ENCODE data around the gene MRPL40. TPM values are rescaled to one million over a fixed set of nuclear protein-coding genes. Genes with fewer than 3 reads are reported as not detected.
A peak's percentile ranks its signal among the peaks of the same experiment; 100 is the strongest.

MRPL40 gene
- total and polyA plus RNA-seq, 2 of the 13 experiments (the other 11 are each of a cell fraction or from before 2014, with no cell fraction given), result 42.7 to 79.7 TPM

- TF ChIP-seq IRX3 (CRISPR knock-in tag; IDR thresholded peaks at IDR 0.05; ENCODE audit: borderline replicate concordance, low read depth) (peak; percentile 77), KDM5B (CRISPR knock-in tag; IDR thresholded peaks at IDR 0.05; ENCODE audit: borderline replicate concordance) (peak; percentile 85; the same call in 1 of the 2 replicates), EZH2 (conservative IDR thresholded peaks at IDR 0.05; ENCODE audit: low read depth, low read length) (no peak), TEAD2 (CRISPR knock-in tag; IDR thresholded peaks at IDR 0.05) (no peak), TEAD3 (CRISPR knock-in tag; optimal IDR thresholded peaks at IDR 0.05; ENCODE audit: borderline replicate concordance) (peak; percentile 69), ZNF879 (CRISPR knock-in tag; IDR thresholded peaks at IDR 0.05) (peak; percentile 87; the same call in 1 of the 2 replicates), TRIM22 (IDR thresholded peaks at IDR 0.05) (no peak), ZNF609 (CRISPR knock-in tag; IDR thresholded peaks at IDR 0.05; ENCODE audit: borderline replicate concordance) (peak; percentile 77), ZNF274 (CRISPR knock-in tag; IDR thresholded peaks at IDR 0.05) (peak; percentile 97), RBM39 (IDR thresholded peaks at IDR 0.05; ENCODE audit: low read depth, low read length, poor library complexity, severe bottlenecking) (peak; percentile 98), ETV5 (CRISPR knock-in tag; IDR thresholded peaks at IDR 0.05; ENCODE audit: borderline replicate concordance) (peak; percentile 94), ZNF142 (CRISPR knock-in tag; IDR thresholded peaks at IDR 0.05) (peak; percentile 65; the same call in 1 of the 2 replicates), ZNF766 (CRISPR knock-in tag; IDR thresholded peaks at IDR 0.05; ENCODE audit: borderline replicate concordance) (peak; percentile 94), ZBTB43 (CRISPR knock-in tag; conservative IDR thresholded peaks at IDR 0.05) (0 out of 2 replicates have a peak, but pooled peaks have one; percentile 64), ZNF10 (CRISPR knock-in tag; IDR thresholded peaks at IDR 0.05; ENCODE audit: borderline replicate concordance, low read depth) (no peak)
Observed at GRCh38 chr22:19432133-19432851, at the start of gene MRPL40 (continued).
